Measurements from ENCODE around the gene SYNGAP1. TPM values are rescaled to one million over a fixed set of nuclear protein-coding genes. Genes with fewer than 3 reads are reported as not detected.

SYNGAP1 gene
- total and polyA plus RNA-seq, 2 of the 4 experiments (the other 2 are of a cell fraction) = 1.4 to 17.0 TPM

DNA sequence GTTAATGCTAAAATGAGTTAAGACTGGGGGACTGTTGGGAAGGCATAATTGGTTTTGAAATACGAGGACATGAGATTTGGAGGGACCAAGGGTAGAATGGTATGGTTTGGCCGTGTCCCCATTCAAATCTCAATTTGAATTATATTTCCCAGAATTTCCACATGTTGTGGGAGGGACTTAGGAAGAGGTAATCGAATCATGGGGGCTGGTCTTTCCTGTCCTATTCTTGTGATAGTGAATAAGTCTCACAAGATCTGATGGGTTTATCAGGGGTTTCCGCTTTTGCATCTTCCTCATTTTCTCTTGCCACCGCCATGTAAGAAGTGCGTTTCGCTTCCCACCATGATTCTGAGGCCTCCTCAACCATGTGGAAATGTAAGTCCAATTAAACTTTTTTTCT lies 47.2 kb downstream of the SYNGAP1 start:
- H3K4me1 ChIP-seq (ENCODE audit: control insufficient read depth, insufficient read depth, low read length) = no peaks in the 10 kb centered on the region
- no peak overlapping the region for H4K91ac ChIP-seq (ENCODE audit: insufficient read depth, low read depth, low read length)
- no peak overlapping the region for H3K4ac ChIP-seq (ENCODE audit: low read depth, low read length)
- ChIA-PET POLR2A (ENCODE audit: unreplicated experiment) (no interaction called here), CTCF (no interaction called here)
- no peak overlapping the region for H3K23ac ChIP-seq (ENCODE audit: low read depth, low read length)
- H3K27ac ChIP-seq (ENCODE audit: insufficient read depth, low read length) = no peak overlapping the region
- no peak overlapping the region for H3K18ac ChIP-seq (ENCODE audit: low read depth, low read length)
- ATAC-seq (ENCODE audit: low read depth) (no peak), DNase-seq (no peak)
- no peak overlapping the region for H3K9ac ChIP-seq (ENCODE audit: low read depth, low read length)
- H3K9me3 ChIP-seq (ENCODE audit: control insufficient read depth, insufficient read depth, low read length) = no peaks in the 10 kb centered on the region
- H2AFZ ChIP-seq (replicated peaks; ENCODE audit: low read length, poor library complexity) = no peak overlapping the region
- no CpG with 5 or more reads among the region's 7 CpGs for WGBS, 2 experiments (ENCODE audit: extremely low coverage in 2 of 2, insufficient read length in 1 of 2)
- no peaks in the 10 kb centered on the region for H3K79me1 ChIP-seq (ENCODE audit: low read depth in 1 of 2, low read length in 2 of 2)
- H3K14ac ChIP-seq (replicated peaks; ENCODE audit: low read depth, low read length) = no peak overlapping the region
- H2BK20ac ChIP-seq (ENCODE audit: low read depth, low read length) = no peak overlapping the region
- no peak overlapping the region for H2BK120ac ChIP-seq (ENCODE audit: low read depth, low read length)
- dilution Hi-C loops (cut with HindIII; ENCODE audit: low sequenced_read_pairs, unreplicated experiment) = no loop called here
- H3K4me3 ChIP-seq (ENCODE audit: insufficient read depth, low read depth, low read length) = no peak overlapping the region
- no peak overlapping the region for H2AK5ac ChIP-seq (ENCODE audit: low read depth, low read length)
- TF ChIP-seq MAZ (IDR thresholded peaks at IDR 0.05; ENCODE audit: borderline replicate concordance, low read depth, low read length) (no peak), MAFK (IDR thresholded peaks at IDR 0.05; ENCODE audit: low read depth, low read length) (no peak), NFE2L2 (IDR thresholded peaks at IDR 0.05; ENCODE audit: low read depth, low read length) (no peak), FOS (IDR thresholded peaks at IDR 0.05; ENCODE audit: low read depth, low read length) (no peak), CEBPB (IDR thresholded peaks at IDR 0.05; ENCODE audit: low read depth, low read length) (no peak), CHD1 (IDR thresholded peaks at IDR 0.05; ENCODE audit: low read depth, low read length) (no peak), MXI1 (IDR thresholded peaks at IDR 0.05; ENCODE audit: borderline replicate concordance, low read depth, low read length) (no peak), ELK1 (IDR thresholded peaks at IDR 0.05; ENCODE audit: borderline replicate concordance, low read depth, low read length) (no peak), RCOR1 (IDR thresholded peaks at IDR 0.05; ENCODE audit: insufficient replicate concordance, low read length) (no peak), BHLHE40 (IDR thresholded peaks at IDR 0.05; ENCODE audit: low read depth, low read length) (no peak), CTCF (conservative IDR thresholded peaks at IDR 0.05; ENCODE audit: low read depth, low read length) (no peak), POLR2A (IDR thresholded peaks at IDR 0.05; ENCODE audit: low read depth, low read length) (no peak), RFX5 (IDR thresholded peaks at IDR 0.05; ENCODE audit: low read depth, low read length) (no peak), RAD21 (IDR thresholded peaks at IDR 0.05; ENCODE audit: low read length) (no peak), SMC3 (IDR thresholded peaks at IDR 0.05; ENCODE audit: low read depth, low read length) (no peak), USF2 (IDR thresholded peaks at IDR 0.05; ENCODE audit: low read depth, low read length) (no peak)
- H4K20me1 ChIP-seq (ENCODE audit: insufficient read depth, low read length) = no peaks in the 10 kb centered on the region
- H4K5ac ChIP-seq (ENCODE audit: low read depth, low read length) = no peak overlapping the region
- no peaks in the 10 kb centered on the region for H3K36me3 ChIP-seq (ENCODE audit: control insufficient read depth, insufficient read depth, low read length)
- no TSS peak for BruUV-seq (replicated peaks)
- H2BK15ac ChIP-seq (ENCODE audit: low read depth, low read length) = no peak overlapping the region
- H3K9me1 ChIP-seq (ENCODE audit: insufficient read depth, low read length) = no peaks in the 10 kb centered on the region
- H2BK5ac ChIP-seq (ENCODE audit: low read depth, low read length, poor library complexity, severe bottlenecking) = no peak overlapping the region
- H2AK9ac ChIP-seq (replicated peaks; ENCODE audit: low read depth, low read length, poor library complexity) = no peak overlapping the region
- in situ Hi-C loops (cut with MboI; ENCODE audit: low sequenced_read_pairs) = no loop called here
- H3K56ac ChIP-seq (ENCODE audit: extremely low read depth, insufficient read depth, low read length) = no peak overlapping the region
- no peak overlapping the region for H3K4me2 ChIP-seq (ENCODE audit: low read depth, low read length)
- intact Hi-C loops (cut with micrococcal nuclease) = no loop called here
- peaks cover 15% of the 10 kb centered on the region for H3K27me3 ChIP-seq (ENCODE audit: control insufficient read depth, insufficient read depth, low read length)
- no peak overlapping the region for H4K8ac ChIP-seq (ENCODE audit: low read depth in 2 of 2, low read length in 2 of 2)
